HG03060 (cell line): ENCODE data around the gene SMIM14.
"Not testable (repeated sequence)": the region's sequence is repeated elsewhere in the genome, so short reads cannot be mapped to it uniquely, and the experiment has no call there.

Experiments
- ATAC-seq: cut with Tn5 transposase; IDR thresholded peaks from one replicate; pipeline ENCODE4 v1.9.1; 2021; ENCODE audit warnings: low read depth, moderate number of reproducible peaks; ENCODE audit not compliant: unreplicated experiment

The SMIM14 gene

GRCh38 chr4:39514266-39514665 is 124.4 kb downstream of the SMIM14 start:
- ATAC-seq, result not testable (repeated sequence)

DNA sequence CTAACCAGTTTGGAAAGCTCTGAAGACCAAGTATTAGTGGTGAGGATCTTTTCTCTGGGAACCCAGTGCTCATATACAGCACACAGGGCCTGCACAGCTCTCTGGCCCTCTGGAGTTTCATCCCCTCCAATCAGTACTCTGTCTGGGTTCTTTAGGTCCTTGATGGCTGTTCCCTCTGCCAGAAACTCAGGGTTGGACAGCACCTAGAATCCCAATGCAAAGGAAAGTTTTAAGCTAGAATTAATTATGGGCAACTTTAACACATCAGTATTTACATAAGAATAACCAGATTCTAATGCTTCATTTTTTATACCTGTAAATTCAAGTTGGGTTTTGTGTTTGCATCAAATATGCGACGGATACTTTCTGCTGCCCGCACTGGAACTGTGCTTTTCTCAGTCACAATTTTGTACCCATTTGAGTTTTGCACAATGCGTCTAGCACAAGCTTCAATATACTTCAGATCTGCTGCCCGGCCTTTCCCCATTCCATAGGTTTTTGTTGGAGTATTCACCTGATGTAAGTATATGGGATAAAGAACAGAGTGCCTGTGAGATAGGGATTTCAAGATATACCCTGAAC is 128.2 kb downstream of the SMIM14 start:
- no peak for ATAC-seq

DNA sequence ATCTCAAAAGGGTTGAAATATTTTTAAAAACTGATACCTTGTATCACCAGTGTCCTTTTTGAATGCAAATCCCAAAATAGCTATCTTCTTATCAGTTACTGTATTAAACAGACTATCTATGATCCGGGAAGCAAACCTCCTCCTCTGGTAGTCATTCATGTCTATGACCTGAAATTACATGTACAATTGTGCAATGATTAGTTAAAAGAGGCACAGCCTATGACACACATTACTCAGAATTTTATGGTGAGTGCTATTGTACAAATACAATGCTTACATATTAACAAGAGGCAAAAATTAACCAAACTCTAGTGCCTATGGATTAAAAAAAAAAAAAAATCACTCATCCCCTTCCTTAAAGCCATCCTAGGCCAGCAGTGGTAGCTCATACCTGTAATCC is 133.1 kb downstream of the SMIM14 start:
- ATAC-seq, result no peak

DNA sequence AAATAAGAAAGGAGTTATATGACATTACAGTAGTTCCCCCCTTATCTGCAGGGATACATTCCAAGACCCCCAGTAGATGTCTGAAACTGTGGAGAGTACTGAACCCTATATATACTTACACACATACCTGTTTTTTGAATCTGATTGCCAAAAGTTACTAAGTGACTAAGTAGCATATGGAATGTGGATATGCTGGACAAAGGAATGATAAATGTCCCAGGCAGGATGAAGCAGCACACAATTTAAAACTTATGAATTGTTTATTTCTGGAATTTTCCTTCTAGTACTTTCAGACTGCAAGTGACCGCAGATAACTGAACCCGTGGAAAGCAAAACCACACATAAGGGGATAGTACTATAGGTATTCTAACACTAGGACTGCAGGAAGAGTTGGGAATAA is 134.1 kb downstream of the SMIM14 start:
- no peak for ATAC-seq

- ATAC-seq, result not testable (repeated sequence)
These were observed 136.0 kb downstream of the SMIM14 start for GRCh38 chr4:39502664-39503035.

DNA sequence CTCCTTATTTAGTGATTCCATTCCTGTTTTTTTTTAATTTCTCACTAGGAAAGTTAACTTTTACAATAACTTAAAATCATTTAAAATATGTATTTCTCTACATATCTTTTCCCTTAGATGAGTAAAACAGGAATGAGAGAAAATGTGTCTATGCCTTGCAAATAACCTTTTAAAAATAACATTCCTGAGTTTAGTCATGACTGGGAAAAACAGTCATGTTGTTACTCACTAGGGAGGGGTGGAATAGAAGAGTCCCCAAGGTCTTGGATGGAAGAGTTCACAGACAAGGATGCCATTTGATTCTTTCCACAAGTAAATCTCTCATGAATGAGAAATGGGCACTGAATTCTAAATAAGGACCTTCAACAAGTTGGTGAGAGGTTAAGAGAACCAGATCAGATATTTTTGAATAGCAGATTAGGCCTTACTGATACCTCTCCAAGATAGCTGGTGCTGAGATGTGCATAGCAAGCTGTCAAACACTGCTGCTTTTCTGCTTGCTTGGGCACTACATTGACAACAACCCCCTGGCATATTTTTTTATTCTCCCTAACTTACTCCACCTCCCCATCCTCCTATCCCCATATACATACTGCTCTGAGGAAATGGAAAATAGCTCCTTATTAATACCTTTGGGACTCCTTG is 136.5 kb downstream of the SMIM14 start:
- ATAC-seq, result no peak

DNA sequence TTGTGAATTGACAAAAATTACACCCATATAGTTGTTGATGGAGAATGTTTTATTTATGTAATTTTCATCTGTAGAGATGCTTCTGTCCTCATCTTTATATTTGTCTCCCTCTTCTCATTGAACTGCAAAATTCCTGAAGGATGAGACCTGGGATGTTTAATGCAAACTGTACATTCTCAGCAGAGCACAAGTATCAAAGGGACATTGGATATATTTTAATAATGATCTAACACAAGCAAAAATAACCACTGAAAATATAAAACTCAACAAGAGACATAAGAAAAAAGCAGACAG is 140.0 kb downstream of the SMIM14 start:
- ATAC-seq, result no peak

DNA sequence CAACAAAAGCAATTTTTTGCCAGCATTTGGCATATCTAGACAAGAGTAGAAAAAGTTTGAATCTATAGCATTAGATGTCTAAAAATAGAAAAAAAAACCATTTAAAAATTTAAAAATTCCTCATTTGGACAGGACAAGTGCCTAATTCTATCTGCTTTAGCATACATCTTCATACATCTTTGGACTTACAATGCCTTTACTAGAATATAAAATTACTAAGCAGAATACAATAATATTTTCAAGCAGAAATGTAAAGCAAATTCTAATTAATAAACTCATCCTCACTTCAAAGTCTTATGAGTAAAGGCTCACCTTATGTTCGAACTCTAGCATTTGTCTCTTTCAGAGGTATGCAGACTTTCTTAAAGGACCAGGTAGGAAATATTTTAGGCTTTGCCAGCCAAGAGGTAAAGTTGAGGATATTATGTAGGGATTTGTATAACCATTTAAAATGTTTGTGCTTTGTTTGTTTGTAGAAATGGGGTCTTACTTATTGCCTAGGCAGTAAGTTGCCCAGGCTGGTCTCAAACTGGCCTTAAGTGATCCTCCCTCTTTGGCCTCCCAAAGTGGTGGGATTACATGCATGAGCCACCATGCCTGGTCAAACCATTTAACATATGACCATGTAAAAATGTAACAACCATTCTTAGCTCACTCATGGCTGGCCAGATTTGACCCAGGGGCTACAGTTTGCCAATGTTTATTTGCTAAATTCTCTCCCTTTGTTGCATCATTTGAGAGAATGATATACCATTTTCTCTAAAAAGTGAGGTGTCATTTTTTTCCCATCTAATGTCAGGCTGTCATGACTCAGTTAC is 140.5 kb downstream of the SMIM14 start:
- no peak for ATAC-seq
